ENCODE data around the gene EGR2.

DNA sequence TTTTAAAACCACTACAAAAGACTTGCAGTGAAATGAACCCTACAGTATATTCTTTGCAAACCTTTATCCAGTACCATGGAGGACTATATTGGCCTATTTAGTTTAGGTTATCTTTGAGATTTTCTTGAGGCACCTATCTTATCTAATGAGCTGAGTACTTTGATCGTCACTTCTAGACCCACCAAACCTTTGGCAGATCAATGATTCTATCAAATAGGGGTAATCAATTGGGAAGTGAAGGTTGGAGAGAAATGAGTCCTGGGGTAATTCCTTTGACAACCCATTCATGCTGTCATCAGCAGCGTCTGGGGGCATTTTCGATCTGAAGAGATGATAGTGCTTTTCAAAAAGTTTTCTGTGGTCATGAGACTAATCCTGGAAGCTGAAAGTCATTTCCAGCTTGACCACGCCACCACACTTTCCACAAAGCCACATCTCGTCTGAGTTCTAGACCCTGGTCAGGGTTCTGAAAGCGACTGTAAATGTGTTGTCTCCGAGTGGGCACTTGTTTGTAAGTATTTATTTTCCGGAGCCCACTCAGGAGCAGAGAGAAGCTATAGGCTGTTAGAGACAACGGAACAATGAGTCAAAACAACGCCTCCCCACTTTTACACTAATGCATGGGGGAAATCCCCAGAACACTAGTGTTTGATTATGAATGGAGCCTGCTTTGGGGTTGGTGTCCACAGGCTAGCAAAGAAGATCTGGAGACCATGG is 4.8 kb downstream of the EGR2 start:
- TF ChIP-seq, protein P1, sequence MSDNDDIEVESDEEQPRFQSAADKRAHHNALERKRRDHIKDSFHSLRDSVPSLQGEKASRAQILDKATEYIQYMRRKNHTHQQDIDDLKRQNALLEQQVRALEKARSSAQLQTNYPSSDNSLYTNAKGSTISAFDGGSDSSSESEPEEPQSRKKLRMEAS (IDR thresholded peaks at IDR 0.05; ENCODE audit: insufficient read depth, insufficient read length): no peak
- TF ChIP-seq, protein P2, sequence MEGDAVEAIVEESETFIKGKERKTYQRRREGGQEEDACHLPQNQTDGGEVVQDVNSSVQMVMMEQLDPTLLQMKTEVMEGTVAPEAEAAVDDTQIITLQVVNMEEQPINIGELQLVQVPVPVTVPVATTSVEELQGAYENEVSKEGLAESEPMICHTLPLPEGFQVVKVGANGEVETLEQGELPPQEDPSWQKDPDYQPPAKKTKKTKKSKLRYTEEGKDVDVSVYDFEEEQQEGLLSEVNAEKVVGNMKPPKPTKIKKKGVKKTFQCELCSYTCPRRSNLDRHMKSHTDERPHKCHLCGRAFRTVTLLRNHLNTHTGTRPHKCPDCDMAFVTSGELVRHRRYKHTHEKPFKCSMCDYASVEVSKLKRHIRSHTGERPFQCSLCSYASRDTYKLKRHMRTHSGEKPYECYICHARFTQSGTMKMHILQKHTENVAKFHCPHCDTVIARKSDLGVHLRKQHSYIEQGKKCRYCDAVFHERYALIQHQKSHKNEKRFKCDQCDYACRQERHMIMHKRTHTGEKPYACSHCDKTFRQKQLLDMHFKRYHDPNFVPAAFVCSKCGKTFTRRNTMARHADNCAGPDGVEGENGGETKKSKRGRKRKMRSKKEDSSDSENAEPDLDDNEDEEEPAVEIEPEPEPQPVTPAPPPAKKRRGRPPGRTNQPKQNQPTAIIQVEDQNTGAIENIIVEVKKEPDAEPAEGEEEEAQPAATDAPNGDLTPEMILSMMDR (IDR thresholded peaks at IDR 0.05; ENCODE audit: extremely low read depth in 1 of 2, insufficient read depth in 1 of 2, low read depth in 1 of 2, low read length in 2 of 2): no peak
- TF ChIP-seq EZH2 (IDR thresholded peaks at IDR 0.05; ENCODE audit: borderline replicate concordance, low read depth, low read length, severe bottlenecking) (no peak), POLR2A (IDR thresholded peaks at IDR 0.05; ENCODE audit: low read depth, low read length) (no peak), POLR2AphosphoS5 (IDR thresholded peaks at IDR 0.05; ENCODE audit: insufficient read depth, low read depth, low read length) (no peak), JUN (IDR thresholded peaks at IDR 0.05; ENCODE audit: borderline replicate concordance, insufficient read depth, insufficient read length, low read depth) (no peak), MYC (IDR thresholded peaks at IDR 0.05; ENCODE audit: low read depth, low read length) (no peak), GATA2 (IDR thresholded peaks at IDR 0.05; ENCODE audit: insufficient read depth, insufficient read length, low read depth, low read length) (no peak)
